Osteocyte (in vitro differentiated cells): ENCODE data around the gene ATRAID. TPM values are rescaled to one million over a fixed set of nuclear protein-coding genes. Genes with fewer than 3 reads are reported as not detected.
A peak's percentile ranks its signal among the peaks of the same experiment; 100 is the strongest.

ENCODE experiments used
- DNase-seq: peaks from one replicate; pipeline ENCODE4 v3.0.0; 2021; ENCODE audit warnings: mixed read lengths; ENCODE audit not compliant: unreplicated experiment; ENCODE audit errors: extremely low spot score
- H3K27ac Mint-ChIP-seq: one replicate; pipeline ENCODE4 v1.8.0; 2021; ENCODE audit warnings: mild to moderate bottlenecking, mixed read lengths; ENCODE audit not compliant: unreplicated experiment
- H3K27me3 Mint-ChIP-seq: one replicate; pipeline ENCODE4 v1.8.0; 2021; ENCODE audit warnings: mixed read lengths; ENCODE audit not compliant: unreplicated experiment
- H3K36me3 Mint-ChIP-seq: one replicate; pipeline ENCODE4 v1.8.0; 2021; ENCODE audit warnings: mixed read lengths; ENCODE audit not compliant: unreplicated experiment
- H3K4me1 Mint-ChIP-seq: one replicate; pipeline ENCODE4 v1.8.0; 2021; ENCODE audit warnings: mixed read lengths; ENCODE audit not compliant: unreplicated experiment
- H3K4me3 Mint-ChIP-seq: one replicate; pipeline ENCODE4 v1.8.0; 2021; ENCODE audit warnings: mild to moderate bottlenecking, moderate library complexity, mixed read lengths; ENCODE audit not compliant: unreplicated experiment
- H3K9me3 Mint-ChIP-seq: one replicate; pipeline ENCODE4 v1.8.0; 2021; ENCODE audit warnings: mixed read lengths; ENCODE audit not compliant: unreplicated experiment
- CTCF ChIP-seq: fragments of 200-600 bp; sonication (generic); IDR thresholded peaks from 2 replicates; pipeline ENCODE4 v1.5.0; 2021; ENCODE audit warnings: antibody characterized with exemption, mild to moderate bottlenecking, moderate library complexity
- total RNA-seq: library from RNA; stranded (reverse); gene quantifications from 2 replicates; pipeline ENCODE4 v1.2.1, GENCODE V29; 2021

The ATRAID gene
- total RNA-seq, 1 donor from 2014 or later = 125 TPM

DNA sequence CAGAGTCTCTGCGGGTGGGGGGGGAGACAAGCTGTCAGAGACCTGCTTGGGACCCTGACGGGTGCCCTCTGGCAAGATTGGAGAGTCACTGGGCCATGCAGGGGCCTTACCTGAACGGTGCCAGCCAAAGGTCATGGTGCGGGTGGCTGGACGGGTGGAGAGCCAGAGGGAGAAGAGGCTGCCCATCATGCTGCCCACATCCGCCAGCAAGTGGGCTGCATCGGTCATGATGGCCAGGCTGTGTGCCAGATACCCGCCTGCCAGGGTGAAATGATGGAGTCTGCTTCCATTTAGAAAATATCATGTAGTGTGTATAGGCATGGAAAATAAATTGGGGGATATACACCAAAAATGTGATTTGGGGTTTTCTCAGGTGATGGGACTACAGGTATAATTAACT is 46.2 kb downstream of the ATRAID start:
- Mint-ChIP-seq H3K4me1 (peaks cover 20% of the 10 kb centered on the region), H3K9me3 (no peaks in the 10 kb centered on the region), H3K36me3 (no peaks in the 10 kb centered on the region), H3K27ac (no peak overlapping the region), H3K27me3 (peaks cover 43% of the 10 kb centered on the region), H3K4me3 (no peak overlapping the region)
- no peak for TF ChIP-seq CTCF
- DNase-seq = no peak

DNA sequence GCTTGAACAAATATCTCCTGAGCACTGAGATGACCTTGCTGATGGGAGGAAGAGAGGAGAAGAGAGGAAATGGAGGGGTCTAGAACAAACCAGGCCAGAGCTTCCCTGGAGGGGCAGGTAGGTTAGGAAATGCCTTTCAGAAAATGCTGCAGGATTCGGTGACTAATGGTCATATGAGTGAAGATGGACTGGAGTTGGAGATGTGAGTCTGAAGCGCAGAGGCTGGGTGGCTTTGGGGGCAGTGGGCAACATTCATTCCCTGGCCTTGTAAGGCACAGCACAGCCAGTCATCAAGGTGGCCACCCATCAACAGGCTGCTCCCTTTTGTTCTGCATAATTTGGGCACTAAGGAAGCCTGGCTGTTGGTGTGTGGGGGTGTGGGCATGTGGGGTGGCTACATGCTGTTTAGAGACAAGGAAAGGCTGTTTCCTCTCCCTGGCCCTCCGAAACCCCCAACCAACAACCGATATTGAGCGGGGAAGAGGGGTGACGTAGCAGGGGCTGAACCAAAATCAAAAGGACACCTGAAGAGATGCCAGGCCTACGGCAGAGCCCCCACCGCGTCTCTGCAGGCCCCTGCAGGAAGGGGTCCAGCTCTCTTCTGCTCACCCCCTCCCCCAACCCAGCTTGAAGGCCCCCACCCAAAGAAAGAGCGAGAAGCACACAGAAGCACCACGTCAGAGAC is 49.5 kb downstream of the ATRAID start:
- DNase-seq = no peak
- Mint-ChIP-seq H3K27me3 (peaks cover 60% of the 10 kb centered on the region), H3K27ac (no peak overlapping the region), H3K36me3 (no peaks in the 10 kb centered on the region), H3K4me3 (peak overlapping the region; percentile 18), H3K4me1 (peaks cover 25% of the 10 kb centered on the region), H3K9me3 (no peaks in the 10 kb centered on the region)
- TF ChIP-seq CTCF = no peak

DNA sequence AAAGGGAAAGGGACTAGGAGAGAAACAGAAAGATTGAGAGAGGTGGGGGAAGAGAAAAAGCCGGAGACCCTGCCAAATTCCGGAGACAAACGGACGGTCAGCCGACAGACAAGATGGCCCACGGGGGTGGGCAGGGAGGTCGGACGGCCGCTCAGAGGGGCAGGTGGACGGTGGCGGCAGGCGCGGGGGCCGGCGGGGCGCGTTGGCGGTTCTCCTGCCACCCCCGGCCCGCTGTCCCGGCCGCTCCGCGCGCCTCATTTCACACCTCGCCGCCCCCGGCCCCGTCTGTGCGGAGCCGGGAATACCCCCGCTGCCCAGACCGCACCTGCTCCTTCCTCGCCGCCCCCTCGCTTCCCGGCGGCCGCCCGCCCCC is 50.1 kb downstream of the ATRAID start:
- H3K4me3 Mint-ChIP-seq = peak overlapping the region; percentile 18
- no peak overlapping the region for H3K27ac Mint-ChIP-seq
- H3K9me3 Mint-ChIP-seq = no peaks in the 10 kb centered on the region
- no peak for TF ChIP-seq CTCF
- H3K4me1 Mint-ChIP-seq = peaks cover 25% of the 10 kb centered on the region
- no peak for DNase-seq
- peaks cover 56% of the 10 kb centered on the region for H3K27me3 Mint-ChIP-seq
- no peaks in the 10 kb centered on the region for H3K36me3 Mint-ChIP-seq

DNA sequence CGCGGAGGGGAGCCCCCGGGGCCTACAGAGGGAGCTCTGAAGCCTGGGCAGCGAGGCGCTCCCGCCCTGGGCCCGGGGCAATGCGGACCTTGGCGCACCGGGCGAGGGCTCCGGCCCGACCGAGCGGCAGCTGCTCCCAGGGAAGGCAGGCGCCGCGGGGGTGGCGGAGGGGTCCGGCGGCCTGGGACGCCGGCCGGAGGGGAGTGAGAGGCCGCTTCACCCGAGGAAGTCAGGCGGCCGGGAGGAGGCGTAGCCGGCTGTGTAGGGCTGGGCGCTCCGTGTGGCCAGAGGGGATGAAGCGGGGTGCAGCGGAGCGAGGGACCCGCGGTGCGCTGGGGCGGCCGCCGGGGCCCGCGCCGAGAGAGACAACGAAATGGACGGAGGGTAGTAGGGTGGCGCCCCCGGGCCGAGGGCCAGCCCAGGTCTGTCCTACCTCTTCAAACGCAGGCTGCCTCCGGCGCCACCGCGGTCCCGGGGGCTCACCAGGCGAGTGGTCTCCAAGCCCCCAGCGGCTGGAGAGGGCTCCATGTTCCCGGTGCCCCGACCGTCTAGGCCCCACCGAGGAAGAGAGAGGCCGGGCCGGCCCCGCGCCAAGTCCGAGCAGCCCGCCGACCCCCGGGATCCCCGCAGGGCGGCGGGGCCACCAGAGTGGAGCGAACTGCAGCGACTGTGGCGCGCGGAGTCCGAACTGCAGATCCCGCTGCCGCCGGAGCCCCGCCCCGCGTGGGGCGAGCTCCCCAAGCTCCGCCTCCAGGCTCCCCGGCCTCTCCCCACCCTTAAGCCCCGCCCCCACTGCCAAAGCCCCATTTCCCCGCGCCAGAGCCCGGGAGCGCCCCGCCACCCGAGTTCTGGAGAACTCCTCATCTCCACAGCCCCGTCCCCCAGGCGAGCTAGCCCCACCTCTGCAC is 50.8 kb downstream of the ATRAID start, which contains the start of gene SLC30A3:
TSS of gene SLC30A3 (minus strand) at position 669 of the 908 bp plus-strand sequence. CDS start at position 528, 141 bp downstream.
- H3K36me3 Mint-ChIP-seq = no peaks in the 10 kb centered on the region

More for the DNA sequence above, 50.8 kb downstream of the ATRAID start, which contains the start of gene SLC30A3:
- Mint-ChIP-seq H3K4me3 (peak within 1 kb of the TSS; percentile 75), H3K4me1 (peaks cover 25% of the 10 kb centered on the region), H3K9me3 (no peaks in the 10 kb centered on the region), H3K27me3 (peaks cover 53% of the 10 kb centered on the region), H3K27ac (no peak within 1 kb of the TSS)
- DNase-seq = no peak
- TF ChIP-seq CTCF = peak; percentile 7
